Stomach (tissue), 9 donors: ENCODE measurements around the gene FCAMR. TPM values are rescaled to one million over a fixed set of nuclear protein-coding genes. Genes with fewer than 3 reads are reported as not detected.

ENCODE experiments used
- DNase-seq, 2 donors: peaks; one replicate each; pipeline versions ENCODE4 v3.0.0 to v3.0.0-alpha.2; 2013 to 2019
- H3K27ac ChIP-seq, 5 donors: fragments of 200-600 bp in 4 of 5; sonication (generic) in 4 of 5; one replicate each; pipeline ENCODE4 v1.5.1; 2013 to 2019; ENCODE audit warnings: mild to moderate bottlenecking in 1 of 5, moderate library complexity in 1 of 5
- H3K27me3 ChIP-seq, 3 donors: fragments of 200-600 bp; sonication (generic); one replicate each; pipeline ENCODE4 v1.5.1; 2017 to 2019; ENCODE audit warnings: mixed run types in 1 of 3
- H3K36me3 ChIP-seq, 4 donors: fragments of 200-600 bp; sonication (generic); 1 replicate in 3 of 4; 2 replicates in 1 of 4; pipeline ENCODE4 v1.5.1; 2016 to 2019
- H3K4me1 ChIP-seq, 4 donors: fragments of 200-600 bp; sonication (generic); one replicate each; pipeline ENCODE4 v1.5.1; 2016 to 2019
- H3K4me3 ChIP-seq, 4 donors: fragments of 200-600 bp; sonication (generic) in 3 of 4; one replicate each; pipeline ENCODE4 v1.5.1; 2016 to 2019; ENCODE audit warnings: mild to moderate bottlenecking in 1 of 4
- H3K9me3 ChIP-seq, 4 donors: fragments of 200-600 bp; sonication (generic); one replicate each; pipeline ENCODE4 v1.5.1; 2016 to 2019
- CTCF ChIP-seq, 7 experiments: fragments of 450-650 bp in 4 of 7; fragments of 200-600 bp in 3 of 7; sonication (generic) in 3 of 7; IDR thresholded peaks; one replicate each; pipeline ENCODE4 v1.5.1; 2016 to 2019; ENCODE audit warnings: antibody characterized with exemption in 7 of 7, control low read depth in 2 of 7, mild to moderate bottlenecking in 1 of 7
- EP300 ChIP-seq: sonication (generic); formaldehyde crosslinking; IDR thresholded peaks from one replicate; pipeline ENCODE4 v1.6.1; 2017; ENCODE audit warnings: antibody characterized with exemption
- POLR2A ChIP-seq, 4 donors: fragments of 450-650 bp; IDR thresholded peaks; one replicate each; pipeline ENCODE4 v1.6.1; 2016; ENCODE audit warnings: antibody characterized with exemption in 4 of 4, control low read depth in 2 of 4, mild to moderate bottlenecking in 1 of 4, moderate library complexity in 1 of 4
- POLR2AphosphoS5 ChIP-seq, 3 donors: sonication (generic); formaldehyde crosslinking; IDR thresholded peaks; one replicate each; pipeline ENCODE4 v1.6.1; 2016; ENCODE audit warnings: antibody characterized with exemption in 3 of 3
- WGBS, 5 donors: extraction: QIAGEN DNeasy Blood & Tissue Kit in 3 of 5; methylation state at CpG; one replicate each; pipeline versions ENCODE4 v1.1.5 to v1.1.7; 2013 to 2018; 5-methylcytosine and 5-hydroxymethylcytosine counted together
- intact Hi-C: fragments of 100-400 bp; cut with DNase I; formaldehyde crosslinking; loops from one replicate; pipeline ENCODE4 v1.15.1; 2023; ENCODE audit warnings: low total_unique reads
- polyA plus RNA-seq, 3 donors: library from polyadenylated mRNA; stranded (reverse); fragments of 200-250 nt; gene quantifications; one replicate each; pipeline ENCODE4 v1.2.3, GENCODE V29; 2013
- total RNA-seq, 5 donors: library from RNA; depleted of rRNA; stranded (reverse); fragments of >200 nt; gene quantifications; one replicate each; pipeline versions ENCODE4 v1.1.0 to v1.2.3, GENCODE V29; 2014 to 2016
- donor health status: healthy with polysubstance abuse.
- donor health status: Bipolar disorder and iron deficiency.
- donor health status: healthy.

The FCAMR gene
- total and polyA plus RNA-seq, 8 donors, result 0.30 to 0.58 (median 0.37) TPM; not detected in 5

DNA sequence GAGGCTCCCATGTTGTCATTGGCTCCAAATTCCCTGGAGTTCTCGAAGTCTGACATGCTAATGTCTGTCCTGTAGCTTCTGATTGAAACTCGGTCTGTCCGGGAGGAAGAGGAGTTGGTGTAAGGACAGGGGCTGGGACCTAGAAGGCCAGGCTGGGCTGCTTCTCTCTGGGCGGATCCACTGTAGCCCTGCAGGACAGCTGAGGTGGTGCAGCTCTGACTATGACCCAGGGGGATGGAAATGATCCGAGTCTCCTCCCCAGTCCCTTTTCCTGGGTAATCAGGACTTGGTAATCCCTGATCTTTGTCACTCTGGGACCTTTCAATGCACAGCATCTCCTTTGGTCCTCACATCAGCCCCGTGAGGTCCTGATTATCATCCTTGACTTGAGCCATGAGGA lies 38.6 kb downstream of the FCAMR start:
- Histone ChIP-seq H3K36me3 (peaks cover 0 to 81% (median 34%) of the 10 kb centered on the region in 4 donors), H3K9me3 (no peaks in the 10 kb centered on the region), H3K4me3 (no peak overlapping the region), H3K27ac (peak overlapping the region in 1 of 5 donors; percentile 18), H3K27me3 (no peaks in the 10 kb centered on the region), H3K4me1 (peaks cover 0 to 24% (median 4%) of the 10 kb centered on the region in 4 donors)
- WGBS, 5 donors, result 84 to 90% (median 88%) methylated on average over 6 of the region's 6 CpGs
- TF ChIP-seq CTCF (IDR thresholded peaks at IDR 0.05) (no peak), POLR2A (IDR thresholded peaks at IDR 0.05) (no peak), EP300 (no peak), POLR2AphosphoS5 (IDR thresholded peaks at IDR 0.05) (no peak)
- DNase-seq, result no peak
- intact Hi-C loops, result no loop called here

GRCh38 chr1:206930210-206930798 lies 40.0 kb downstream of the FCAMR start:
- DNase-seq, result peak in 1 of 2 donors; percentile 16
- Histone ChIP-seq H3K36me3 (peaks cover 0 to 67% (median 31%) of the 10 kb centered on the region in 4 donors), H3K4me1 (peaks cover 0 to 17% (median 4%) of the 10 kb centered on the region in 4 donors), H3K4me3 (no peak overlapping the region), H3K9me3 (no peaks in the 10 kb centered on the region), H3K27ac (peak overlapping the region in 1 of 5 donors; percentile 13), H3K27me3 (no peaks in the 10 kb centered on the region)
- 68 to 79% (median 72%) methylated on average over 10 to 17 of the region's 17 CpGs for WGBS, 5 donors
- intact Hi-C loops, result no loop called here
- TF ChIP-seq POLR2A (IDR thresholded peaks at IDR 0.05) (no peak), POLR2AphosphoS5 (IDR thresholded peaks at IDR 0.05) (no peak), EP300 (no peak), CTCF (IDR thresholded peaks at IDR 0.05) (no peak)

DNA sequence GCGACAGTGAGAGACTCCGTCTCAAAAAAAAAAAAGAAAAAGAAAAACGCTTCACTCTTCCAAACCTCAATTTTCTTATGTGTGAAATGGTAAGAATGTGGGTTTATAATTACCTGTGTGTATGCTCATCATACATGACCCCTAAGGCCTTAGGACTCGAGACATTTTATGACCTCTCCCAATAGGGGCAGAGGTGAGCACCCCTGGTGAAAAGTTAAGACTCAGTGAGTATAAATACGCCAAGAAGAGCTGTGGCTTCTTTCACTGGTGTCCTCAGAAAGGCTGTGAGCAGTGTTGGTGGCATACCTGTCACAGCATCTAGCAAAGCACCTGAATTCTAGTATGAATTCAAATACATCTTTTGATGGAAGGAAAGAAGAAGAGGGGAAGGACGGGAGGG lies 40.7 kb downstream of the FCAMR start:
- TF ChIP-seq POLR2AphosphoS5 (IDR thresholded peaks at IDR 0.05), result no peak
- TF ChIP-seq POLR2A (IDR thresholded peaks at IDR 0.05), result no peak
- TF ChIP-seq CTCF (IDR thresholded peaks at IDR 0.05), result no peak
- TF ChIP-seq EP300, result no peak
- Histone ChIP-seq H3K4me3 (no peak overlapping the region), H3K9me3 (no peaks in the 10 kb centered on the region), H3K27me3 (no peaks in the 10 kb centered on the region), H3K36me3 (peaks cover 0 to 59% (median 27%) of the 10 kb centered on the region in 4 donors), H3K4me1 (peaks cover 0 to 13% (median 4%) of the 10 kb centered on the region in 4 donors), H3K27ac (no peak overlapping the region)
- intact Hi-C loops, result no loop called here
- no peak for DNase-seq
- 80 to 84% (median 82%) methylated on average over 6 of the region's 6 CpGs for WGBS, 5 donors

- no peaks in the 10 kb centered on the region for H3K27me3 ChIP-seq
- peaks cover 0 to 27% (median 12%) of the 10 kb centered on the region in 4 donors for H3K36me3 ChIP-seq
- 69 to 95% (median 92%) methylated on average over 2 of the region's 2 CpGs for WGBS, 5 donors
- no peak for DNase-seq
- H3K9me3 ChIP-seq, result no peaks in the 10 kb centered on the region
- H3K27ac ChIP-seq, result peak overlapping the region in 1 of 5 donors; percentile 53
- intact Hi-C loops, result no loop called here
- no peak overlapping the region for H3K4me3 ChIP-seq
- peaks cover 5 to 28% (median 15%) of the 10 kb centered on the region in 4 donors for H3K4me1 ChIP-seq
- TF ChIP-seq POLR2A (IDR thresholded peaks at IDR 0.05) (no peak), EP300 (no peak), CTCF (IDR thresholded peaks at IDR 0.05) (no peak), POLR2AphosphoS5 (IDR thresholded peaks at IDR 0.05) (no peak)
These were observed 44.0 kb downstream of the FCAMR start for GRCh38 chr1:206926286-206926685.
